HepG2 (cell line): ENCODE measurements around the gene ACSS3. TPM values are rescaled to one million over a fixed set of nuclear protein-coding genes. Genes with fewer than 3 reads are reported as not detected.

Experiments used
- ASH2L ChIP-seq: fragments of 300-600, 200-600 bp; sonication (generic); IDR thresholded peaks from 2 replicates; pipeline ENCODE4 v1.7.0; 2017; ENCODE audit warnings: low read depth, mild to moderate bottlenecking, moderate library complexity, mixed read lengths, low read length; ENCODE audit not compliant: insufficient read length
- GZF1 ChIP-seq: sonication (generic); formaldehyde crosslinking; IDR thresholded peaks from 2 replicates; pipeline ENCODE4 v1.5.1; 2020; ENCODE audit warnings: mild to moderate bottlenecking, missing genetic modification reagents
- RARA ChIP-seq: IDR thresholded peaks from 2 replicates; pipeline ENCODE4 v1.6.1; 2016; ENCODE audit warnings: missing genetic modification reagents, missing compliant biosample characterization
- RBM39 ChIP-seq: fragments of 200-400 bp; formaldehyde crosslinking; IDR thresholded peaks from one replicate; pipeline ENCODE4 v1.6.1; 2018; ENCODE audit warnings: antibody characterized with exemption, mild to moderate bottlenecking, low read depth, low read length; ENCODE audit not compliant: poor library complexity, severe bottlenecking
- SRF ChIP-seq: IDR thresholded peaks from 2 replicates; pipeline ENCODE4 v1.6.1; 2011; ENCODE audit warnings: mild to moderate bottlenecking, low read depth, low read length, moderate library complexity
- YEATS4 ChIP-seq: sonication (generic); formaldehyde crosslinking; IDR thresholded peaks from 2 replicates; pipeline ENCODE4 v1.4.0; 2020; ENCODE audit warnings: missing genetic modification reagents, borderline replicate concordance
- ZNF382 ChIP-seq: sonication (generic); formaldehyde crosslinking; IDR thresholded peaks from 2 replicates; pipeline ENCODE4 v1.5.0; 2020; ENCODE audit warnings: missing genetic modification reagents, mild to moderate bottlenecking, borderline replicate concordance
- ZNF431 ChIP-seq: sonication (generic); formaldehyde crosslinking; IDR thresholded peaks from 2 replicates; pipeline ENCODE4 v1.9.0; 2022; ENCODE audit warnings: missing genetic modification reagents, low read depth, mild to moderate bottlenecking, borderline replicate concordance
- ZNF501 ChIP-seq: sonication (generic); formaldehyde crosslinking; IDR thresholded peaks from 2 replicates; pipeline ENCODE4 v1.5.1; 2020; ENCODE audit warnings: mild to moderate bottlenecking, moderate library complexity, missing genetic modification reagents
- ZNF543 ChIP-seq: sonication (generic); formaldehyde crosslinking; IDR thresholded peaks from 2 replicates; pipeline ENCODE4 v1.4.0; 2020; ENCODE audit warnings: mild to moderate bottlenecking, missing genetic modification reagents
- ZNF546 ChIP-seq: sonication (generic); formaldehyde crosslinking; conservative IDR thresholded peaks from 2 replicates; pipeline ENCODE4 v1.8.1; 2023; ENCODE audit warnings: mild to moderate bottlenecking, missing genetic modification reagents
- ZNF709 ChIP-seq: sonication (generic); formaldehyde crosslinking; IDR thresholded peaks from 2 replicates; pipeline ENCODE4 v1.5.0; 2020; ENCODE audit warnings: mild to moderate bottlenecking, missing genetic modification reagents
- ZSCAN21 ChIP-seq: sonication (generic); formaldehyde crosslinking; IDR thresholded peaks from 2 replicates; pipeline ENCODE4 v1.8.0; 2022; ENCODE audit warnings: mild to moderate bottlenecking, missing genetic modification reagents, moderate library complexity, borderline replicate concordance
- ZSCAN31 ChIP-seq: sonication (generic); formaldehyde crosslinking; IDR thresholded peaks from 2 replicates; pipeline ENCODE4 v1.5.0; 2020; ENCODE audit warnings: low read depth, mild to moderate bottlenecking, missing genetic modification reagents
- ZSCAN9 ChIP-seq: IDR thresholded peaks from 2 replicates; pipeline ENCODE4 v1.6.1; 2016; ENCODE audit warnings: borderline replicate concordance
- polyA plus RNA-seq, 8 experiments: library from polyadenylated mRNA; depleted of rRNA in 3 of 8; stranded (reverse) in 7 of 8; unstranded in 1 of 8; fragments of >200 nt; fragmentation: Illumina TruSeq in 4 of 8; extraction: Trizol in 4 of 8; gene quantifications; 2 replicates each; pipeline versions ENCODE4 v1.2.1 to v1.2.3, GENCODE V29; 2011 to 2016; ENCODE audit warnings: low read depth in 4 of 8, missing spikeins in 1 of 8, mixed read lengths in 1 of 8; ENCODE audit not compliant: insufficient read depth in 1 of 8
- total RNA-seq, 5 experiments: library from RNA; depleted of rRNA; stranded (reverse); fragments of >200 nt; fragmentation: Illumina TruSeq; extraction: Trizol; gene quantifications; 2 replicates each; pipeline ENCODE4 v1.2.3, GENCODE V29; 2016; ENCODE audit warnings: low read depth in 1 of 5
- TF ChIP-seq, protein P1 (sequence below): sonication (generic); formaldehyde crosslinking; IDR thresholded peaks from 2 replicates; pipeline ENCODE4 v1.4.0; 2020; ENCODE audit warnings: missing genetic modification reagents
- TF ChIP-seq, protein P2 (sequence below): sonication (generic); formaldehyde crosslinking; IDR thresholded peaks from 2 replicates; pipeline ENCODE4 v1.4.0; 2020; ENCODE audit warnings: missing genetic modification reagents, mild to moderate bottlenecking, borderline replicate concordance
- TF ChIP-seq, protein P3 (sequence below): sonication (generic); formaldehyde crosslinking; IDR thresholded peaks from 2 replicates; pipeline ENCODE4 v1.4.0; 2020; ENCODE audit warnings: missing genetic modification reagents, low read depth, mild to moderate bottlenecking, borderline replicate concordance
- TF ChIP-seq, protein P4 (sequence below): sonication (generic); formaldehyde crosslinking; conservative IDR thresholded peaks from 2 replicates; pipeline ENCODE4 v1.4.0; 2020; ENCODE audit warnings: missing genetic modification reagents
- TF ChIP-seq, protein P5 (sequence below): sonication (generic); formaldehyde crosslinking; conservative IDR thresholded peaks from 2 replicates; pipeline ENCODE4 v1.4.0; 2020; ENCODE audit warnings: missing genetic modification reagents

The ACSS3 gene
- total and polyA plus RNA-seq, 2 of the 13 experiments (the other 11 are each of a cell fraction or from before 2014, with no cell fraction given): 79.5 to 86.3 TPM

DNA sequence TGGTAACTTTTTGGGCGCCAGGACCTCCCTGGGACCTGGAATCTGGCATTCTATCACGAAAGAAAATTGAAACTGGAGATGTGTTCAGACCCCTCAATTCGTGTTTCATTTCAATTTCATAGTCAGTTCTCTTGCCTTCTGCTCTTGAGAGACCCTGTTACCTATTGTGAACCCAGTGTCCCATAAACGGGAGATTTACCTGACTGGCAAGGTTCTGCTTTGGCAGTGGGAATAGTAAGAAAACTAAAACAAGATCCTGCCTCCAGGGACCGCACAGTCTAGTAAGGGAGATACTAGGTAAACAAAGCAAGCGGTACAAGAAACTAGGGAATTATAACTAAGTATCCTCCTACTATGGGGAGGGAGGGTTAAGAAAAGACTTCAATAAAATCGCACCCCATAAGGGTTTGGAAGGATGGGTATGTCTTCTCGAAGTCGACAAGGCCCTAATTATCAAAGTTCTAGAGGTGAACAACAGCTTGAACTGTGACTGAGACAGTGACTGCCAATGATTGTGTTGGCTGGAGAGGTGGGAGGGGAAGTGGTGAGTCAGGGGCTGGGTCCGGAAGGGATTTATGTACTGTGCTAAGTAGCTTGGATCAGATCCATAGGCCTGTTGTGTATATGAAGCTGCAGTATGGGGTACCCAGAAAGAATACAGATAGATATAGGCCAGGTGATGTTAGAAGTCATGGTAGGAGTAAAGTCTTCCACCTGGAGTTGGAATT, 754 bp downstream of the ACSS3 start (continued):
- TF ChIP-seq RARA (CRISPR knock-in tag) (peak; percentile 75), ZNF382 (CRISPR knock-in tag) (no peak), YEATS4 (CRISPR knock-in tag) (no peak), GZF1 (CRISPR knock-in tag) (0 out of 2 replicates have a peak, but pooled peaks have one; percentile 13), ZSCAN9 (peak; percentile 85), ZSCAN31 (no peak), ZNF709 (0 out of 2 replicates have a peak, but pooled peaks have one; percentile 34), ZNF431 (CRISPR knock-in tag) (peak; percentile 42; the same call in 1 of the 2 replicates), ZNF546 (CRISPR knock-in tag) (no peak), SRF (no peak), ASH2L (no peak), ZNF543 (no peak), ZNF501 (CRISPR knock-in tag) (0 out of 2 replicates have a peak, but pooled peaks have one; percentile 5), RBM39 (no peak), ZSCAN21 (CRISPR knock-in tag) (peak; percentile 68)
- TF ChIP-seq, protein P1, sequence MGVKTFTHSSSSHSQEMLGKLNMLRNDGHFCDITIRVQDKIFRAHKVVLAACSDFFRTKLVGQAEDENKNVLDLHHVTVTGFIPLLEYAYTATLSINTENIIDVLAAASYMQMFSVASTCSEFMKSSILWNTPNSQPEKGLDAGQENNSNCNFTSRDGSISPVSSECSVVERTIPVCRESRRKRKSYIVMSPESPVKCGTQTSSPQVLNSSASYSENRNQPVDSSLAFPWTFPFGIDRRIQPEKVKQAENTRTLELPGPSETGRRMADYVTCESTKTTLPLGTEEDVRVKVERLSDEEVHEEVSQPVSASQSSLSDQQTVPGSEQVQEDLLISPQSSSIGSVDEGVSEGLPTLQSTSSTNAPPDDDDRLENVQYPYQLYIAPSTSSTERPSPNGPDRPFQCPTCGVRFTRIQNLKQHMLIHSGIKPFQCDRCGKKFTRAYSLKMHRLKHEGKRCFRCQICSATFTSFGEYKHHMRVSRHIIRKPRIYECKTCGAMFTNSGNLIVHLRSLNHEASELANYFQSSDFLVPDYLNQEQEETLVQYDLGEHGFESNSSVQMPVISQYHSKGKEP (CRISPR knock-in tag): no peak
- TF ChIP-seq, protein P2, sequence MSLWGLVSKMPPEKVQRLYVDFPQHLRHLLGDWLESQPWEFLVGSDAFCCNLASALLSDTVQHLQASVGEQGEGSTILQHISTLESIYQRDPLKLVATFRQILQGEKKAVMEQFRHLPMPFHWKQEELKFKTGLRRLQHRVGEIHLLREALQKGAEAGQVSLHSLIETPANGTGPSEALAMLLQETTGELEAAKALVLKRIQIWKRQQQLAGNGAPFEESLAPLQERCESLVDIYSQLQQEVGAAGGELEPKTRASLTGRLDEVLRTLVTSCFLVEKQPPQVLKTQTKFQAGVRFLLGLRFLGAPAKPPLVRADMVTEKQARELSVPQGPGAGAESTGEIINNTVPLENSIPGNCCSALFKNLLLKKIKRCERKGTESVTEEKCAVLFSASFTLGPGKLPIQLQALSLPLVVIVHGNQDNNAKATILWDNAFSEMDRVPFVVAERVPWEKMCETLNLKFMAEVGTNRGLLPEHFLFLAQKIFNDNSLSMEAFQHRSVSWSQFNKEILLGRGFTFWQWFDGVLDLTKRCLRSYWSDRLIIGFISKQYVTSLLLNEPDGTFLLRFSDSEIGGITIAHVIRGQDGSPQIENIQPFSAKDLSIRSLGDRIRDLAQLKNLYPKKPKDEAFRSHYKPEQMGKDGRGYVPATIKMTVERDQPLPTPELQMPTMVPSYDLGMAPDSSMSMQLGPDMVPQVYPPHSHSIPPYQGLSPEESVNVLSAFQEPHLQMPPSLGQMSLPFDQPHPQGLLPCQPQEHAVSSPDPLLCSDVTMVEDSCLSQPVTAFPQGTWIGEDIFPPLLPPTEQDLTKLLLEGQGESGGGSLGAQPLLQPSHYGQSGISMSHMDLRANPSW (CRISPR knock-in tag): 0 out of 2 replicates have a peak, but pooled peaks have one; percentile 45
- TF ChIP-seq, protein P3, sequence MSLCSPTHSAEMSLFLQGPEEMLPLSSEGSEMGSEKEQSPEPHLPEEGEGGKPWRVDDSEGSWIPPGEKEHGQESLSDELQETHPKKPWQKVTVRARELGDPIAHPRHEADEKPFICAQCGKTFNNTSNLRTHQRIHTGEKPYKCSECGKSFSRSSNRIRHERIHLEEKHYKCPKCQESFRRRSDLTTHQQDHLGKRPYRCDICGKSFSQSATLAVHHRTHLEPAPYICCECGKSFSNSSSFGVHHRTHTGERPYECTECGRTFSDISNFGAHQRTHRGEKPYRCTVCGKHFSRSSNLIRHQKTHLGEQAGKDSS (CRISPR knock-in tag): no peak
- TF ChIP-seq, protein P4, sequence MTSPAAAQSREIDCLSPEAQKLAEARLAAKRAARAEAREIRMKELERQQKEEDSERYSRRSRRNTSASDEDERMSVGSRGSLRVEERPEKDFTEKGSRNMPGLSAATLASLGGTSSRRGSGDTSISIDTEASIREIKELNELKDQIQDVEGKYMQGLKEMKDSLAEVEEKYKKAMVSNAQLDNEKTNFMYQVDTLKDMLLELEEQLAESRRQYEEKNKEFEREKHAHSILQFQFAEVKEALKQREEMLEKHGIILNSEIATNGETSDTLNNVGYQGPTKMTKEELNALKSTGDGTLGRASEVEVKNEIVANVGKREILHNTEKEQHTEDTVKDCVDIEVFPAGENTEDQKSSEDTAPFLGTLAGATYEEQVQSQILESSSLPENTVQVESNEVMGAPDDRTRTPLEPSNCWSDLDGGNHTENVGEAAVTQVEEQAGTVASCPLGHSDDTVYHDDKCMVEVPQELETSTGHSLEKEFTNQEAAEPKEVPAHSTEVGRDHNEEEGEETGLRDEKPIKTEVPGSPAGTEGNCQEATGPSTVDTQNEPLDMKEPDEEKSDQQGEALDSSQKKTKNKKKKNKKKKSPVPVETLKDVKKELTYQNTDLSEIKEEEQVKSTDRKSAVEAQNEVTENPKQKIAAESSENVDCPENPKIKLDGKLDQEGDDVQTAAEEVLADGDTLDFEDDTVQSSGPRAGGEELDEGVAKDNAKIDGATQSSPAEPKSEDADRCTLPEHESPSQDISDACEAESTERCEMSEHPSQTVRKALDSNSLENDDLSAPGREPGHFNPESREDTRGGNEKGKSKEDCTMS (CRISPR knock-in tag): no peak
- TF ChIP-seq, protein P5, sequence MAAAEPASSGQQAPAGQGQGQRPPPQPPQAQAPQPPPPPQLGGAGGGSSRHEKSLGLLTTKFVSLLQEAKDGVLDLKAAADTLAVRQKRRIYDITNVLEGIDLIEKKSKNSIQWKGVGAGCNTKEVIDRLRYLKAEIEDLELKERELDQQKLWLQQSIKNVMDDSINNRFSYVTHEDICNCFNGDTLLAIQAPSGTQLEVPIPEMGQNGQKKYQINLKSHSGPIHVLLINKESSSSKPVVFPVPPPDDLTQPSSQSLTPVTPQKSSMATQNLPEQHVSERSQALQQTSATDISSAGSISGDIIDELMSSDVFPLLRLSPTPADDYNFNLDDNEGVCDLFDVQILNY (CRISPR knock-in tag): no peak
